ENCODE measurements around the gene CSN3. TPM values are rescaled to one million over a fixed set of nuclear protein-coding genes. Genes with fewer than 3 reads are reported as not detected.

Gene CSN3
- total and polyA plus RNA-seq, 10 of the 15 experiments (the other 5 are each of a cell fraction or from before 2014, with no cell fraction given): not detected

GRCh38 chr4:70239131-70239883 is 3.1 kb upstream of the CSN3 start:
- WGBS (ENCODE audit: insufficient coverage, insufficient replicate concordance, low lambda C conversion rate, missing lambda C conversion rate): 0% methylated on average over 3 of the region's 3 CpGs
- H3K9ac ChIP-seq (ENCODE audit: control insufficient read depth, insufficient read depth, low read length): no peak overlapping the region
- no peaks in the 10 kb centered on the region for H3K27me3 ChIP-seq (replicated peaks in 1 of 2; ENCODE audit: control insufficient read depth in 2 of 2, insufficient read depth in 2 of 2, low read length in 1 of 2)
- RAD21 ChIA-PET (ENCODE audit: unreplicated experiment): no interaction called here
- BruUV-seq (replicated peaks): no TSS peak
- no peak overlapping the region for H2AFZ ChIP-seq (ENCODE audit: control insufficient read depth, low read depth, low read length)
- TF ChIP-seq POLR2AphosphoS2 (IDR thresholded peaks at IDR 0.05; ENCODE audit: low read depth, low read length): no peak
- no peak for TF ChIP-seq CEBPZ (IDR thresholded peaks at IDR 0.05; ENCODE audit: low read depth, low read length)
- no peak for TF ChIP-seq HDAC6 (IDR thresholded peaks at IDR 0.05; ENCODE audit: unreplicated experiment)
- no peak for TF ChIP-seq IKZF2 (IDR thresholded peaks at IDR 0.05)
- no peak for TF ChIP-seq STAT1 (conservative IDR thresholded peaks at IDR 0.05)
- no peak for TF ChIP-seq POLR2A (IDR thresholded peaks at IDR 0.05; ENCODE audit: low read depth, low read length)
- TF ChIP-seq STAT3 (IDR thresholded peaks at IDR 0.05; ENCODE audit: low read depth, low read length): no peak
- no peak for TF ChIP-seq BRCA1 (IDR thresholded peaks at IDR 0.05; ENCODE audit: low read depth, low read length)
- no peak for TF ChIP-seq PML (IDR thresholded peaks at IDR 0.05; ENCODE audit: low read length)
- TF ChIP-seq SIX5 (IDR thresholded peaks at IDR 0.05; ENCODE audit: low read depth, low read length, severe bottlenecking): no peak
- TF ChIP-seq SMC3 (IDR thresholded peaks at IDR 0.05; ENCODE audit: borderline replicate concordance, low read length): no peak
- TF ChIP-seq NR2F1 (conservative IDR thresholded peaks at IDR 0.05): no peak
- no peak for TF ChIP-seq NR2C1 (IDR thresholded peaks at IDR 0.05)
- TF ChIP-seq SUPT20H (IDR thresholded peaks at IDR 0.05; ENCODE audit: borderline replicate concordance, control insufficient read depth, low read depth, low read length): no peak
- TF ChIP-seq GABPA (IDR thresholded peaks at IDR 0.05; ENCODE audit: low read depth): no peak
- TF ChIP-seq RAD21 (IDR thresholded peaks at IDR 0.05; ENCODE audit: insufficient read depth, low read depth, low read length): no peak
- SMC1A ChIA-PET (ENCODE audit: uncharacterized antibody, unreplicated experiment): no interaction called here
- POLR2A ChIA-PET: no interaction called here
- no peaks in the 10 kb centered on the region for H3K79me2 ChIP-seq (ENCODE audit: control insufficient read depth, insufficient read depth, low read length)
- no peak for ATAC-seq
- no peak overlapping the region for H3K4me2 ChIP-seq (ENCODE audit: control insufficient read depth, insufficient read depth)
- FAIRE-seq: no peak
- no peaks in the 10 kb centered on the region for H3K9me3 ChIP-seq (replicated peaks; ENCODE audit: control insufficient read depth, insufficient read depth, low read length)
- H3K4me3 ChIP-seq: no peak overlapping the region
- no peaks in the 10 kb centered on the region for H3K36me3 ChIP-seq (ENCODE audit: control insufficient read depth in 2 of 2, insufficient read depth in 2 of 2, low read length in 1 of 2)
- in situ Hi-C loops (cut with MboI) (no loop called here), intact Hi-C loops (cut with micrococcal nuclease; ENCODE audit: unreplicated experiment) (no loop called here)
- DNase-seq (ENCODE audit: low read depth, low spot score): no peak
- no peak overlapping the region for H3K27ac ChIP-seq (ENCODE audit: control insufficient read depth, insufficient read depth)
- no peaks in the 10 kb centered on the region for H3K4me1 ChIP-seq (ENCODE audit: control insufficient read depth, insufficient read depth, low read length)
- CTCF ChIA-PET: no interaction called here
- H4K20me1 ChIP-seq (ENCODE audit: control insufficient read depth, insufficient read depth): no peaks in the 10 kb centered on the region

Data from GM12878 (cell line).